Measurements from ENCODE around the gene CC2D1B.

- no peak for TF ChIP-seq TAF1 (IDR thresholded peaks at IDR 0.05; ENCODE audit: low read depth)
- no peak for TF ChIP-seq CEBPB (IDR thresholded peaks at IDR 0.05)
- TF ChIP-seq RAD21 (IDR thresholded peaks at IDR 0.05; ENCODE audit: low read depth): no peak
- TF ChIP-seq NFIC (IDR thresholded peaks at IDR 0.05): no peak
- no peak for TF ChIP-seq REST (IDR thresholded peaks at IDR 0.05; ENCODE audit: low read depth)
- TF ChIP-seq, protein P1, sequence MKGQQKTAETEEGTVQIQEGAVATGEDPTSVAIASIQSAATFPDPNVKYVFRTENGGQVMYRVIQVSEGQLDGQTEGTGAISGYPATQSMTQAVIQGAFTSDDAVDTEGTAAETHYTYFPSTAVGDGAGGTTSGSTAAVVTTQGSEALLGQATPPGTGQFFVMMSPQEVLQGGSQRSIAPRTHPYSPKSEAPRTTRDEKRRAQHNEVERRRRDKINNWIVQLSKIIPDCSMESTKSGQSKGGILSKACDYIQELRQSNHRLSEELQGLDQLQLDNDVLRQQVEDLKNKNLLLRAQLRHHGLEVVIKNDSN (IDR thresholded peaks at IDR 0.05): no peak
- TF ChIP-seq YY1 (IDR thresholded peaks at IDR 0.05; ENCODE audit: low read depth): no peak
- TF ChIP-seq EP300 (IDR thresholded peaks at IDR 0.05; ENCODE audit: borderline replicate concordance): no peak
- TF ChIP-seq TEAD4 (IDR thresholded peaks at IDR 0.05): no peak
- no peak for TF ChIP-seq FOXM1 (IDR thresholded peaks at IDR 0.05; ENCODE audit: borderline replicate concordance, low read depth)
- TF ChIP-seq MAX (IDR thresholded peaks at IDR 0.05): no peak
- TF ChIP-seq CREB1 (IDR thresholded peaks at IDR 0.05; ENCODE audit: low read depth): no peak
- TF ChIP-seq TCF12 (IDR thresholded peaks at IDR 0.05; ENCODE audit: low read depth): no peak
Observed at GRCh38 chr1:52393174-52393573, 27.2 kb upstream of the CC2D1B start.
